ENCODE data around the gene TNFRSF11A.

DNA sequence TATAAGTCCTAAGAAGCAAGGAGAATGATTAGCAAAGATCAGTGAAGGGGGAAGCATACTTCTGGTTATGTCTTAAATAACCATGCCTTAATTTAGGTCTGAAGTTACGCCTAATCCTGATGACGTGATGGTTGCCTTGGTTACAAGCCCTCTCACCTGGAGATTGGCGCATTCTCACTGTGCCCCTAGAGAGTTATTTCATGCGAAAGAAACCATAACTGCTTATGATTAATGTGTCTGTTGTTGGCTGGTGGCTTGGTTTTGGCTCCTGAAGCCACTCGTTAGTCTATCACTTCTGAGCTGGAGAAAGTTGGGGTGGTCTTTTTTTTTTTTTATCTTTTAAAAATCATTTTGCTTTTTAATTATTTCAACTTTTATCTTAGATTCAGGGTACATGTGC is 47.0 kb downstream of the TNFRSF11A start:
- TF ChIP-seq CTCF (IDR thresholded peaks at IDR 0.05; ENCODE audit: insufficient read depth, low read length) = no peak
- TF ChIP-seq, protein P1, sequence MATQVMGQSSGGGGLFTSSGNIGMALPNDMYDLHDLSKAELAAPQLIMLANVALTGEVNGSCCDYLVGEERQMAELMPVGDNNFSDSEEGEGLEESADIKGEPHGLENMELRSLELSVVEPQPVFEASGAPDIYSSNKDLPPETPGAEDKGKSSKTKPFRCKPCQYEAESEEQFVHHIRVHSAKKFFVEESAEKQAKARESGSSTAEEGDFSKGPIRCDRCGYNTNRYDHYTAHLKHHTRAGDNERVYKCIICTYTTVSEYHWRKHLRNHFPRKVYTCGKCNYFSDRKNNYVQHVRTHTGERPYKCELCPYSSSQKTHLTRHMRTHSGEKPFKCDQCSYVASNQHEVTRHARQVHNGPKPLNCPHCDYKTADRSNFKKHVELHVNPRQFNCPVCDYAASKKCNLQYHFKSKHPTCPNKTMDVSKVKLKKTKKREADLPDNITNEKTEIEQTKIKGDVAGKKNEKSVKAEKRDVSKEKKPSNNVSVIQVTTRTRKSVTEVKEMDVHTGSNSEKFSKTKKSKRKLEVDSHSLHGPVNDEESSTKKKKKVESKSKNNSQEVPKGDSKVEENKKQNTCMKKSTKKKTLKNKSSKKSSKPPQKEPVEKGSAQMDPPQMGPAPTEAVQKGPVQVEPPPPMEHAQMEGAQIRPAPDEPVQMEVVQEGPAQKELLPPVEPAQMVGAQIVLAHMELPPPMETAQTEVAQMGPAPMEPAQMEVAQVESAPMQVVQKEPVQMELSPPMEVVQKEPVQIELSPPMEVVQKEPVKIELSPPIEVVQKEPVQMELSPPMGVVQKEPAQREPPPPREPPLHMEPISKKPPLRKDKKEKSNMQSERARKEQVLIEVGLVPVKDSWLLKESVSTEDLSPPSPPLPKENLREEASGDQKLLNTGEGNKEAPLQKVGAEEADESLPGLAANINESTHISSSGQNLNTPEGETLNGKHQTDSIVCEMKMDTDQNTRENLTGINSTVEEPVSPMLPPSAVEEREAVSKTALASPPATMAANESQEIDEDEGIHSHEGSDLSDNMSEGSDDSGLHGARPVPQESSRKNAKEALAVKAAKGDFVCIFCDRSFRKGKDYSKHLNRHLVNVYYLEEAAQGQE (IDR thresholded peaks at IDR 0.05; ENCODE audit: insufficient replicate concordance, low read depth) = no peak
- TF ChIP-seq GABPA (IDR thresholded peaks at IDR 0.05; ENCODE audit: low read depth) = no peak
- TF ChIP-seq POLR2AphosphoS5 (IDR thresholded peaks at IDR 0.05; ENCODE audit: low read depth) = no peak
- TF ChIP-seq SPI1 (IDR thresholded peaks at IDR 0.05; ENCODE audit: borderline replicate concordance, low read depth) = no peak

Data from HL-60 (cell line).